ENCODE data around the gene DOCK3.

GRCh38 chr3:50708620-50709019, 33.9 kb downstream of the DOCK3 start:
- no peak for TF ChIP-seq CTCF (conservative IDR thresholded peaks at IDR 0.05 in 1 of 2, IDR thresholded peaks at IDR 0.05 in 1 of 2; ENCODE audit: extremely low read depth in 1 of 2, insufficient read depth in 1 of 2, low read depth in 1 of 2, low read length in 2 of 2)
- no peak for TF ChIP-seq EZH2 (IDR thresholded peaks at IDR 0.05; ENCODE audit: borderline replicate concordance, low read length)

Data from mammary epithelial cell (primary cell).